Measurements from ENCODE around the gene UCKL1.
"Not testable (repeated sequence)": the region's sequence is repeated elsewhere in the genome, so short reads cannot be mapped to it uniquely, and the experiment has no call there.

UCKL1 gene

GRCh38 chr20:63942969-63943807, 13.0 kb downstream of the UCKL1 start:
- DNase-seq = no peak

- no peak for DNase-seq
Measured at GRCh38 chr20:63942250-63942951, 13.8 kb downstream of the UCKL1 start.

DNA sequence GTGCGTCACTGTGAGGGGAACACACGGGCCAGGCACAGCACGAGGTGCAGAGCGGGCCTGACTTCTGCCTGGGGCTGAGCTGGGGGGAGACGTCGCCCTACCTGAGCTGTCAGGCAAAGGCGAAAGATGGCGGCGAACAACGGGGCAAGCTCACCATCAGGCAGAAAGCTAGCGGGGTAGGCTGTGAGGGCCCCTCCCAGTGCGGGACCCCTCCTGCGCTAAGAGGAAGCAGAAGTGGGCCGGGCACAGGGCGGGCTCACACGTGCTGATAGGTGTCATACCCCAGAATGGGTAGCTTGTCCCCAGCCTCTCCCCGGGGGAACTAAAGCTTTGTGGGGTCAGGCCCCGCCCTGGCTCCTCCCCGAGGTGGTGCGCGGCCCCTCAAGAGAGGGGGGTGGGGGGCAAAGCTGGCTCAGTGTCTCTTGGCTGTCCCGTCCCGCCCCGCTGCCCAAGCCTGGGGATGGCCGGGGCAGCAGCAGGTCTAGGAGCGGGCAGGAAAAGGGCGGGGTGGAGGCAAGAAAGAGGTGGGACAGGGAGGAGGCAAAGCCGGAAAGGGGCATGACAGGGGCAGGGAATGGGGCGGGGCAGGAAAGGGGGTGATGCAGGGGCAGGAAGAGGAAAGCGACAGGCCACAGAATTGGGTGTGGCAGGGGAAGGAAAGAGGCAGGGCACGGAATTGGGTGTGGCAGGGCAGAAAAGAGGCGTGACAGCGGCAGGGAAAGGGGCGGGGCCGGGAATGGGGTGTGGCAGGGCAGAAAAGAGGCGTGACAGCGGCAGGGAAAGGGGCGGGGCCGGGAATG, 14.7 kb downstream of the UCKL1 start:
- no peak for DNase-seq

DNA sequence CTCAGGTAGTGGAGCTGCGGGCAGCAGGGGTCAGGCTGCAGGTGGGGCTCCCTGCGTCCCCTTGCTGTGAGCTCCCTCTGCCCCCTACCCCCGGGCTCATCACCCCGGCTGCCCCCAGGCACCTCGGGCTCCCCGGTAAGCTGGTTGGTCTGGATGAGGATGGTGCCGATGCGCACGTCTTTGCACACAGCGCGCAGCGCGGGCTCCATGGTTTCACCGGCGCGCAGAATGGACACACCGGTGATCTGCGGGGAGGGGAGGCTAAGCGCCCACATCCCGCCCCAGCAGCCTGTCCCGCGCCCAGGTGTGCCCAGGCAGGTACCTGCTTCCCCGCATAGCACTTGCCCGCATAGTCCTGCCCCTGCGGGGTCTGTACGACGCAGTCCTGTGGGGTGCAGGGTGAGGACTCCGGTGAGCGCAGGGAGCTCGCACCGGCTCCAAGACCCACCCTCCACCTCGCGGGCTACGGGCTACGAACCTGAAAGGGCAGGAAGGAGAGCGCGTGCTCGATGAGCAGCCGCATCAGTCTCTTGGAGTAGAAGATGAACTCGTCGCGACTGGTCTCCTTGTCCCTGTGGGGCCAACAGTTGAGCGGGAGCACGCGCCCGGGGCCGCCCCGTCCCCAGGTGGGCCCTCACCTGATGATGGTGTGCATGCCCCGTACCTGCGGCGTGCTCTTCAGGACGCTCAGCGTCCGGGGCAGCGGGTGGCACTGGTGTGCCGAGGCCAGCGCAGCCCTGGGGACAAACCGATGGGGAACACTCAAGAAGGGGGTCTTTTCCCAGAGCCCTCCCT, 15.5 kb downstream of the UCKL1 start:
- no peak for DNase-seq

DNA sequence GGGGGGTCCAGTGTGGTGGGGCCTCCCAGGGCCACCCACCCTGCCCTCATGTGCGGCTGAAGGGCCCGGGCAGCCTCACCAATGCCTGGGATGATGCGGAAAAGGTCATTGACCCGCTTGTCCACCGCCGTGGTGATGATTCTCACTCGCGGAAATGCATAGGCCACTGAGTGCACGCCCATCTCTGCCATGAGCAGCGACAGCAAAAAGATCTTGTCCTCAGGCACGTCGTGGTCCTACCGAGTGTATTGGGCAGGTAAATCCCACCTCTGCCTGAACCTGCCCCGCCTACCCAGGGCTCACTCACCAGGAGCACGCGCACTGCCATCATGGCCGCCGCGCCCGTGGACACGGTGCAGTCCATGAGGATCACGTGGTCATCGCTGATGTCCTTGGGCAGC, 16.1 kb downstream of the UCKL1 start:
- DNase-seq = no peak

GRCh38 chr20:63939061-63939935, 16.9 kb downstream of the UCKL1 start:
- no peak for DNase-seq

GRCh38 chr20:63937596-63937995, 18.6 kb downstream of the UCKL1 start:
- DNase-seq = no peak

DNA sequence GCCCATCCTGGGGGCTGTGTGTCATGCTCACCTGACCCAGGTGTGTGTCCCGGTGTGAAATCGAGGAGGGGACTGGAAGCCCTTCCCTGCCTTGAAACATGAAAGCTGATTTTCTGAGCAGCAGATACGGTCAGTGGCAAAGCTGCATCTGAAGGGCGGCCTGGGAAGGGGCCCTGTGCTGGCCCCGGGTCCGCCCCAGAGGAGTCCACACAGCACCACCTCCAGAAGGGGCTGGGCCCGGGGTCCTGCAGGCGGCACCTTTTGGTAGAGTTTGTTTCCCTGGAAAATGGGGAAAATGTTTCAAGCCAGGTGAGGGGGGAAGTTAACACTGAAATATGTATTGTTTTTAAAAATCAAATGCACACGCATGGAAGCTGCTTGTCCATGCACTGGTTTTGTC, 20.8 kb downstream of the UCKL1 start:
- DNase-seq = no peak

DNA sequence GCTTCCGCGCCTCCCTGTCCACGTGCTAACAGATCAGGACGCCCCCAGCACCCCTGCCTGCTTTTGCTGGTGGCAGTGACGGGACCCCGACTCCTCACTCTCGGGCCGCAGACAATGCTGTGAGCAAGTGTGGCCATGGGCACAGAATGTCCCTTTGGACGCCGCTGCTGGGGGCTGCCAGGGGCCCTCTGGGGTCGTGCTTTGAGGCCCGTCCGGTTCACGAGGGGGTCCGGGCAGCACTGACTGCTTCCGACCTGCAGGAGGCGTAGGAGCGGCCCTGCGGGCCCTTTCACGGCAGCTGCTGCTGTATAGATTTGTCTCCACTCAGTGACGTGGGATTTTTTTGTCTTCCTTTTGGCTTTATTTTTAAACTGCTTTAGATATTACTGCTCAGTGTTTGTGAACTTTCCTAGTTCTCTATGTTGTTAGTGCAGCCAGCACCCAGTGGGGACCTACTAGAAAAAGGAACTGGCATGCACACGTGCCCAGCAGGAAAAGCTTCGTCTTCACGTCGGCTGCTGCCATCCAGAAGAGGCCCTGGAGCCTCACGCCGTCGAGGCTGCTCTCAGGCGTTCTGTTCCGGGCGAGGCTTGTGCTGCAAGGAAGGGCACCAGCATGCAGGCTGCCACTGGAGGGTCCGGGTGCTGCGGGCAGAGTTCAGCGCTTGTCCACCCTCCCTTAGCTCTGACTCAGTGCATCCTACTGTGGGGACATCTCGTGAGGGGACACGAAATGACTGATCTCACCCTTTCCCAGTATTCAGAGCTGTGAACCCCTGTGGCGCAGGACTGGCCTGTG, 21.7 kb downstream of the UCKL1 start:
- DNase-seq = no peak

GRCh38 chr20:63933646-63934045, 22.6 kb downstream of the UCKL1 start:
- no peak for DNase-seq

DNA sequence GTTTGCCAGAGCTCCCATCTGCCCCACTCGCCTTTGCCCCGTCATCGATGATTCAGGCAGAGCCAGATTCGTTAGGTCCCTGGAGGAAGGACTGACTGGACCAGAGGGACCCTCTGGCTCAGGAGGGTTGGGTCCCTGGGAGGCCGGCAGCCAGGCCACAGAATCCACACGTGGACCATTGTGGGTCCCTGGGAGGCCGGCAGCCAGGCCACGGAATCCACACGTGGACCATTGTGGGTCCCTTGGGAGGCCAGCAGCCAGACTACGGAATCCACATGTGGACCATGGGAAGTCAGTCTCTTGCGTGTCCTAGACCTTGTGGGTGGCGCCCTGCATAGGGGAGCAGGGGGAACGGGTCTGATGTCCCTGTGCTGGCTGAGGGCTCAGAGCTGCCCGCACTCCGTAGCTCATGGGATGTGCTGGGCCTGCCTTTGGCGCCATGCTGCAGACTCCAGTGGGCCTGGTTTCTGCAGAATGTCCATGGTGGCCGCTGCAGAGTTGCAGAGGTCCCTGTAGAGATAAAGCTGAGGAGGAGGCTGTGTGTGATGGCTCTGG, 23.5 kb downstream of the UCKL1 start:
- no peak for DNase-seq

GRCh38 chr20:63931735-63932134, 24.5 kb downstream of the UCKL1 start:
- DNase-seq = no peak

- no peak for DNase-seq
Measured at GRCh38 chr20:63930971-63931553, 25.2 kb downstream of the UCKL1 start.

DNA sequence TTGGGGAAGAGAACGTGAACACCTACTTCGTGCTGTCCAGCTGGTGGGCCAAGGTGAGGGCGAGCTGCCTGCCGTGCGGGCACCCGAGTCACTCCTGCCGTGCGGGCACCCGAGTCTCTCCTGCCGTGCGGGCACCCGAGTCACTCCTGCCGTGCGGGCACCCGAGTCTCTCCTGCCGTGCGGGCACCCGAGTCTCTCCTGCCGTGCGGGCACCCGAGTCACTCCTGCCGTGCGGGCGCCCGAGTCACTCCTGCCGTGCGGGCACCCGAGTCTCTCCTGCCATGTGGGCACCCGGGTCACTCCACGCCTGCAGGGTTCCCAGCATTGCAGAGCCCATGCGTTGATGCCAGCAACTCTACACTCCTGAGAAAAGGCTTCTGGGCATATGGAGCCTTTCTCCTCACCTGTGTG, 26.7 kb downstream of the UCKL1 start:
- DNase-seq = not testable (repeated sequence)

GRCh38 chr20:63929071-63929470, 27.1 kb downstream of the UCKL1 start:
- no peak for DNase-seq

- DNase-seq = no peak
Measured at GRCh38 chr20:63926298-63926697, 29.9 kb downstream of the UCKL1 start.

GRCh38 chr20:63924241-63924640, 32.0 kb downstream of the UCKL1 start:
- no peak for DNase-seq

DNA sequence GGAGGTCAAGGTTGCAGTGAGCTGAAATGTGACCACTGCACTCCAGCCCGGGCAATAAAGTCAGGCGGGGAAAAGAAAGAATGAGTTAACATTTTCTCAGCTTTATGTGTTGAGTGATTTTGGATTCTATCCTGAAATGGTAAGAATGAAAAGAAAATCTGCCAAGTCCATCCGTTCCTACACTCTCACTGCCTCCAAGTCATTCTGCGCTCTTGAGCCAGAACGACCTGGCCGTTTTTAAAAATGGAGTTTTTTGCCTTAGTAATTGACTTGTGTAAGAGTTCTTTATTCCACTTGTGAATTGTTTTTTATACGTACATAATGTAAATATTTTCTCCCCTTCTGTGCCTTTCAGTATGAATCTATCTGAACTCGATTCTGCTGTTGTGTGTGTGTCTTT, 32.6 kb downstream of the UCKL1 start:
- no peak for DNase-seq

DNA sequence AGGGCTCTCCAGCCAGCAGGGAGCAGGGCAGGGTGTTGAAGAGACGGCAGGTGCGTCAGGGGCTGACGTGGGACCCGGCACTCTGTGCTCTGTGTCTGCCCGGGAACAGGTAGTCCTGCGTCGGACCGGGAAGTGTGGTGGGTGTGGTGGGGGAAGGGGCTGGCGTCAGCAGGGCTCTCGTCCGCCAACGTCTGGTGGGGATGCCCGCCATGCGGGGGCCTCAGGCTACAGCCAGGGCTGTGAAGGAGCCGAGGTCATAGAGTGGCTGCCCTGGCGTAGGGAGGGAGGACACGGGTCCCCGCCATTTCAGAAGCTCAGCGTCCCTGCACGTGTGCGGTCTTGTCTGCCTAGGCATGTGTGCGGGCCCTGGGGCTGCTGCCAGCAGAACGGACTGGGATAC, 36.0 kb downstream of the UCKL1 start:
- no peak for DNase-seq

DNA sequence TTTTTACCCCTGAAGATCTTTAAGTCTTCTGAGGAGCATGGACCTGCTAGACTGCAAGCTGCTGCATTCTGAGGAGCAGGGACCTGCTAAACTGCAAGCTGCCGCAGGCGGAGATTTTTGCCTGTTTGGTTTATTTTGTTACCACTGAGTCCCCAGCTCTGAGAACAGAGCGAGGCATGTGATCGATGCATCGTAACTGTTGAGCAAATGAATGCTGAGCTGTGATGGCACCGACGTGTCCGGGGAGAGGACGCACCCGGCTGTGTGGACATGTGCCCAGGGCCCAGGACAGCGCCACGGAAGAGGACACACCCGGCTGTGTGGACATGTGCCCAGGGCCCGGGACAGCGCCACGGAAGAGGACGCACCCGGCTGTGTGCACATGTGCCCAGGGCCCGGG, 37.1 kb downstream of the UCKL1 start:
- DNase-seq = no peak
